Keratinocyte (primary cell): ENCODE results near the gene PDE6G.

Experiments used
- CTCF ChIP-seq, 3 experiments: IDR thresholded peaks in 1 of 3; conservative IDR thresholded peaks in 1 of 3; optimal IDR thresholded peaks in 1 of 3; 2 replicates in 2 of 3; 3 replicates in 1 of 3; pipeline versions ENCODE3 to v1.5.1; 2011; ENCODE audit warnings: low read length in 3 of 3, mild to moderate bottlenecking in 3 of 3, moderate library complexity in 2 of 3, control low read depth in 1 of 3, inconsistent platforms in 1 of 3; ENCODE audit not compliant: insufficient read depth in 2 of 3; ENCODE audit errors: extremely low read depth in 1 of 3
- EZH2 ChIP-seq: IDR thresholded peaks from one replicate; pipeline ENCODE4 v1.6.1; 2012; ENCODE audit warnings: inconsistent platforms, mild to moderate bottlenecking, low read length, moderate library complexity

GRCh38 chr17:81648013-81648706, 8.2 kb downstream of the PDE6G start:
- TF ChIP-seq CTCF (optimal IDR thresholded peaks at IDR 0.05 in 1 of 3, IDR thresholded peaks at IDR 0.05 in 1 of 3, conservative IDR thresholded peaks at IDR 0.05 in 1 of 3; ENCODE audit: extremely low read depth in 1 of 3, insufficient read depth in 2 of 3, low read length in 3 of 3): no peak
- TF ChIP-seq EZH2: peak; percentile 19
